Retina (tissue), 1 donor: Measurements from ENCODE around the gene ZNF407.

Experiments
- DNase-seq: peaks from one replicate; pipeline ENCODE4 v3.0.0-alpha.2; 2016

Gene ZNF407

GRCh38 chr18:74896390-74896991 lies 298.8 kb downstream of the ZNF407 start:
- no peak for DNase-seq

GRCh38 chr18:74897971-74898657 lies 300.4 kb downstream of the ZNF407 start:
- DNase-seq: no peak

GRCh38 chr18:74898965-74899364 lies 301.3 kb downstream of the ZNF407 start:
- DNase-seq: no peak

- DNase-seq: no peak
Observed at GRCh38 chr18:74899554-74899953, 301.9 kb downstream of the ZNF407 start.

- no peak for DNase-seq
Observed at GRCh38 chr18:74901362-74902146, 303.9 kb downstream of the ZNF407 start.

- DNase-seq: no peak
Observed at GRCh38 chr18:74902147-74902455, 304.4 kb downstream of the ZNF407 start.

- no peak for DNase-seq
Observed at GRCh38 chr18:74905247-74905646, 307.6 kb downstream of the ZNF407 start.

GRCh38 chr18:74906184-74906583 lies 308.5 kb downstream of the ZNF407 start:
- no peak for DNase-seq

- no peak for DNase-seq
Observed at GRCh38 chr18:74914052-74914591, 316.5 kb downstream of the ZNF407 start.

GRCh38 chr18:74914648-74915047 lies 317.0 kb downstream of the ZNF407 start:
- no peak for DNase-seq

- DNase-seq: no peak
Observed at GRCh38 chr18:74916773-74917393, 319.2 kb downstream of the ZNF407 start.

- no peak for DNase-seq
Observed at GRCh38 chr18:74918276-74918790, 320.7 kb downstream of the ZNF407 start.

- no peak for DNase-seq
Observed at GRCh38 chr18:74921057-74921820, 323.6 kb downstream of the ZNF407 start.

- no peak for DNase-seq
Observed at GRCh38 chr18:74926051-74926450, 328.4 kb downstream of the ZNF407 start.

GRCh38 chr18:74928194-74928968 lies 330.7 kb downstream of the ZNF407 start:
- DNase-seq: no peak

- DNase-seq: no peak
Observed at GRCh38 chr18:74929110-74929509, 331.4 kb downstream of the ZNF407 start.

GRCh38 chr18:74930616-74931015 lies 332.9 kb downstream of the ZNF407 start:
- no peak for DNase-seq

- DNase-seq: no peak
Observed at GRCh38 chr18:74933930-74934329, 336.3 kb downstream of the ZNF407 start.

GRCh38 chr18:74935434-74935833 lies 337.8 kb downstream of the ZNF407 start:
- DNase-seq: no peak

GRCh38 chr18:74936343-74936742 lies 338.7 kb downstream of the ZNF407 start:
- DNase-seq: no peak

GRCh38 chr18:74937291-74937690 lies 339.6 kb downstream of the ZNF407 start:
- no peak for DNase-seq

GRCh38 chr18:74940856-74941255 lies 343.2 kb downstream of the ZNF407 start:
- no peak for DNase-seq
